OCI-LY7 (cell line): ENCODE results near the gene SYTL3. TPM values are rescaled to one million over a fixed set of nuclear protein-coding genes. Genes with fewer than 3 reads are reported as not detected.

ENCODE experiments used
- BruUV-seq: library from RNA; stranded (reverse); fragments of 400-500 nt; replicated peaks from 2 replicates; lab custom pipeline; 2021; lab: Mats Ljungman, UMichigan
- CTCF ChIA-PET: fragments of 300-600 bp; sonication (Branson Sonifier 250); formaldehyde crosslinking; loops from one replicate; lab custom pipeline; 2022; ENCODE audit warnings: antibody characterized with exemption; ENCODE audit not compliant: unreplicated experiment; lab: Charles Lee
- POLR2A ChIA-PET: fragments of 300-600 bp; sonication (Branson Sonifier 250); formaldehyde crosslinking; loops from one replicate; lab custom pipeline; 2022; ENCODE audit warnings: antibody characterized with exemption; lab: Charles Lee
- DNase-seq: peaks from one replicate; pipeline ENCODE4 v3.0.0-alpha.2; 2015; ENCODE audit warnings: low spot score
- H2AFZ ChIP-seq: fragments of 200-600 bp; sonication (generic), shearing (Covaris generic); 2 replicates; pipeline ENCODE4 v1.6.1; 2014; ENCODE audit warnings: mild to moderate bottlenecking, antibody characterized with exemption, low read length, moderate library complexity
- H3K27ac ChIP-seq: fragments of 200-600 bp; sonication (generic); 2 replicates; pipeline ENCODE4 v1.5.1; 2014; ENCODE audit warnings: mixed run types, low read depth, mild to moderate bottlenecking, moderate library complexity, low read length, inconsistent platforms; ENCODE audit not compliant: poor library complexity, severe bottlenecking
- H3K36me3 ChIP-seq: fragments of 200-600 bp; sonication (generic); 2 replicates; pipeline ENCODE4 v1.6.1; 2014; ENCODE audit warnings: mild to moderate bottlenecking, antibody characterized with exemption, low read length, moderate library complexity, mixed read lengths; ENCODE audit not compliant: insufficient read depth
- H3K4me1 ChIP-seq: fragments of 200-600 bp; sonication (generic); 2 replicates; pipeline ENCODE4 v1.5.1; 2014; ENCODE audit warnings: mild to moderate bottlenecking, low read length; ENCODE audit not compliant: insufficient read depth, poor library complexity, severe bottlenecking
- H3K4me2 ChIP-seq: fragments of 200-600 bp; sonication (generic); 2 replicates; pipeline ENCODE4 v1.6.1; 2014; ENCODE audit warnings: mild to moderate bottlenecking, low read length
- H3K4me3 ChIP-seq: fragments of 200-600 bp; sonication (generic); 2 replicates; pipeline ENCODE4 v1.5.1; 2014; ENCODE audit warnings: mild to moderate bottlenecking, low read depth, low read length; ENCODE audit not compliant: poor library complexity, severe bottlenecking
- H3K79me2 ChIP-seq: fragments of 200-600 bp; sonication (generic); 2 replicates; pipeline ENCODE4 v1.6.1; 2016; ENCODE audit warnings: low read depth, mild to moderate bottlenecking, low read length, moderate library complexity, mixed read lengths; ENCODE audit not compliant: insufficient read depth
- H3K9me2 ChIP-seq: fragments of 200-600 bp; sonication (generic); 2 replicates; pipeline ENCODE4 v1.6.1; 2016; ENCODE audit warnings: mild to moderate bottlenecking, low read length, mixed read lengths; ENCODE audit not compliant: insufficient read depth
- H3K9me3 ChIP-seq: fragments of 200-600 bp; sonication (generic); 2 replicates; pipeline ENCODE4 v1.6.1; 2014; ENCODE audit warnings: mild to moderate bottlenecking, mixed run types, low read length, mixed read lengths
- H4K20me1 ChIP-seq: fragments of 200-600 bp; sonication (generic); 2 replicates; pipeline ENCODE4 v1.6.1; 2014; ENCODE audit warnings: mild to moderate bottlenecking, antibody characterized with exemption, low read length, moderate library complexity, mixed read lengths; ENCODE audit not compliant: insufficient read depth
- EZH2phosphoT487 ChIP-seq: fragments of 200-600 bp; sonication (generic); IDR thresholded peaks from 2 replicates; pipeline ENCODE4 v1.6.1; 2018; ENCODE audit warnings: low read depth, borderline replicate concordance, mild to moderate bottlenecking, mixed run types, antibody characterized with exemption, low read length, moderate library complexity, mixed read lengths
- intact Hi-C: fragments of 100-400 bp; cut with micrococcal nuclease; formaldehyde crosslinking; loops from one replicate; pipeline ENCODE4 v1.10.0; 2022; ENCODE audit not compliant: unreplicated experiment
- total RNA-seq, 2 experiments: library from RNA; depleted of rRNA in 1 of 2; stranded (reverse); fragments of >200 nt in 1 of 2; shearing (Covaris generic) in 1 of 2; gene quantifications; 2 replicates each; pipeline ENCODE4 v1.2.3, GENCODE V29; 2014 to 2022
- TF ChIP-seq, protein P1 (sequence below): fragments of 200-600 bp; sonication (generic); conservative IDR thresholded peaks from 2 replicates; pipeline ENCODE4 v1.5.1; 2014; ENCODE audit warnings: mild to moderate bottlenecking, antibody characterized with exemption, low read length, moderate library complexity, mixed read lengths

Gene SYTL3
- total RNA-seq, 2 experiments from 2014 or later = 0.32 to 0.89 TPM

GRCh38 chr6:158808941-158809678 lies 159.3 kb downstream of the SYTL3 start:
- ChIA-PET CTCF (interaction anchor here (0.6 to 2.0 kb wide), 6 partner anchors 10 to 102 kb away, joined by 3 to 6 read pairs (median 3); no protein-coding TSS in a partner anchor), POLR2A (interaction anchor here (0.8 to 10.6 kb wide), 19 partner anchors 8 to 319 kb away, joined by 3 to 155 read pairs (median 4); partner anchors contain the start of gene EZR)
- Histone ChIP-seq H3K9me3 (no peaks in the 10 kb centered on the region), H3K4me1 (peaks cover 95% of the 10 kb centered on the region), H2AFZ (no peak overlapping the region), H3K4me3 (peak overlapping the region; percentile 87), H3K4me2 (peak overlapping the region; percentile 98), H3K9me2 (no peaks in the 10 kb centered on the region), H4K20me1 (peaks cover 28% of the 10 kb centered on the region), H3K27ac (peak overlapping the region; percentile 100), H3K79me2 (peaks cover 95% of the 10 kb centered on the region), H3K36me3 (peaks cover 89% of the 10 kb centered on the region)
- no peak for TF ChIP-seq EZH2phosphoT487
- DNase-seq = peak; percentile 97
- intact Hi-C loops = loop anchor here (2.0 to 10.0 kb wide), 3 partner anchors 58 to 916 kb away; partner anchors contain the start of gene WTAP
- BruUV-seq = TSS peak; percentile 97

GRCh38 chr6:158810155-158811095 lies 160.6 kb downstream of the SYTL3 start:
- H3K4me2 ChIP-seq = peak overlapping the region; percentile 98
- H3K79me2 ChIP-seq = peaks cover 95% of the 10 kb centered on the region
- DNase-seq = no peak
- no TSS peak for BruUV-seq
- H3K9me2 ChIP-seq = no peaks in the 10 kb centered on the region
- H4K20me1 ChIP-seq = peaks cover 36% of the 10 kb centered on the region
- peaks cover 92% of the 10 kb centered on the region for H3K36me3 ChIP-seq
- peaks cover 97% of the 10 kb centered on the region for H3K4me1 ChIP-seq
- H3K27ac ChIP-seq = peak overlapping the region; percentile 100
- CTCF ChIA-PET = interaction anchor here (0.9 kb wide), 1 partner anchor 95 kb away, joined by 3 read pairs; no protein-coding TSS in a partner anchor
- H3K4me3 ChIP-seq = peak overlapping the region; percentile 87
- intact Hi-C loops = loop anchor here (2.0 to 5.0 kb wide), 2 partner anchors 18 to 162 kb away; no protein-coding TSS in a partner anchor
- TF ChIP-seq, protein P1, sequence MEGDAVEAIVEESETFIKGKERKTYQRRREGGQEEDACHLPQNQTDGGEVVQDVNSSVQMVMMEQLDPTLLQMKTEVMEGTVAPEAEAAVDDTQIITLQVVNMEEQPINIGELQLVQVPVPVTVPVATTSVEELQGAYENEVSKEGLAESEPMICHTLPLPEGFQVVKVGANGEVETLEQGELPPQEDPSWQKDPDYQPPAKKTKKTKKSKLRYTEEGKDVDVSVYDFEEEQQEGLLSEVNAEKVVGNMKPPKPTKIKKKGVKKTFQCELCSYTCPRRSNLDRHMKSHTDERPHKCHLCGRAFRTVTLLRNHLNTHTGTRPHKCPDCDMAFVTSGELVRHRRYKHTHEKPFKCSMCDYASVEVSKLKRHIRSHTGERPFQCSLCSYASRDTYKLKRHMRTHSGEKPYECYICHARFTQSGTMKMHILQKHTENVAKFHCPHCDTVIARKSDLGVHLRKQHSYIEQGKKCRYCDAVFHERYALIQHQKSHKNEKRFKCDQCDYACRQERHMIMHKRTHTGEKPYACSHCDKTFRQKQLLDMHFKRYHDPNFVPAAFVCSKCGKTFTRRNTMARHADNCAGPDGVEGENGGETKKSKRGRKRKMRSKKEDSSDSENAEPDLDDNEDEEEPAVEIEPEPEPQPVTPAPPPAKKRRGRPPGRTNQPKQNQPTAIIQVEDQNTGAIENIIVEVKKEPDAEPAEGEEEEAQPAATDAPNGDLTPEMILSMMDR = no peak
- no peak for TF ChIP-seq EZH2phosphoT487
- POLR2A ChIA-PET = interaction anchor here (0.7 to 10.6 kb wide), 6 partner anchors 14 to 306 kb away, joined by 4 to 155 read pairs (median 14); no protein-coding TSS in a partner anchor
- H3K9me3 ChIP-seq = no peaks in the 10 kb centered on the region
- H2AFZ ChIP-seq = no peak overlapping the region
